ENCODE results near the gene NAXD.

NAXD gene

DNA sequence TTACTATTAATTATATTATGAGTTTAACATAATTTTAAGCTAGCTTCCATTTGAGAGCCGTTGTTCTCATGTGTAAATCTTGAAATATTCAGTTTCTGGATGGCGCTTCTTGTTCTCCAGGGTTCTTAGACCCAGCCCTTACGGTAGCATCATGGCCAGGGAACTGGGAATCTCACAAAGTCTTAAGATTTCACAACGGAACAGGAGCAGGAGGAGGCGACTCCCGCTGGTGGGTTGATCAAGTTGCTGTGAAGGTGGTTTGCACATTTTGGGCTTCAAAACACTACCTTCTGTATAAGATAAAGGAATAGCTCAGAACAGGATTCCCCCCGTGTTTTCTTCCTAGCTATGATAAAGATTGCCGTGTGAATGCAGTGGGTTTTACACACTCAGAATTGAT, 2.8 kb downstream of the NAXD start:
- Histone ChIP-seq H3K4me3 (ENCODE audit: low read depth, low read length) (no peak overlapping the region), H3K4me1 (ENCODE audit: control insufficient read depth, insufficient read depth, low read length, unreplicated experiment) (peaks cover 15% of the 10 kb centered on the region), H2AFZ (ENCODE audit: low read length, unreplicated experiment) (no peak overlapping the region), H3K36me3 (ENCODE audit: insufficient read depth, low read length) (peaks cover 6% of the 10 kb centered on the region; the same call in 1 of the 2 replicates), H3K27ac (ENCODE audit: low read depth, low read length) (no peak overlapping the region), H3K27me3 (ENCODE audit: insufficient read depth, low read length) (no peaks in the 10 kb centered on the region), H3K79me2 (ENCODE audit: control insufficient read depth, insufficient read depth, low read length, unreplicated experiment) (peaks cover 75% of the 10 kb centered on the region)

DNA sequence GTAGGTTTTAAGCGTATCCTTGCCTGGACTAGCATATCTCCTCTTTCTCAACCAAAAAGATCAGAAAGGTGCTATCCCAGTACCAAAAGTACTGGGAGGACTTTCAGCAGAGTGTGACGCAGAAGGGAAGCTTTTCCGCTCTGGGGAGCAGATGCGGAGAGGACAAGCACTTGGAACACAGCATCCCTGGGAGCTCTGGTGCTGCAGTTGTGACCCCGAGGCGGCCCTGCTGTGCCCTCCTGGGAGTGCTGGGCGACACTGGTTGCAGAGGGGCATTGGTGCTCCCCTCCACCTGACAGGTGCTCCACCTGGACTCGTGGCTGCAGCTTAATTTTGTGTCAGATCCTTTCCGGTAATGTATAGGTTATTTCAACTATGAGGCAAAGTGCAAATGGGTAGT, 3.4 kb downstream of the NAXD start:
- peaks cover 15% of the 10 kb centered on the region for H3K4me1 ChIP-seq (ENCODE audit: control insufficient read depth, insufficient read depth, low read length, unreplicated experiment)
- H2AFZ ChIP-seq (ENCODE audit: low read length, unreplicated experiment): no peak overlapping the region
- H3K27me3 ChIP-seq (ENCODE audit: insufficient read depth, low read length): no peaks in the 10 kb centered on the region
- no peak overlapping the region for H3K4me3 ChIP-seq (ENCODE audit: low read depth, low read length)
- peaks cover 6% of the 10 kb centered on the region; the same call in 1 of the 2 replicates for H3K36me3 ChIP-seq (ENCODE audit: insufficient read depth, low read length)
- H3K79me2 ChIP-seq (ENCODE audit: control insufficient read depth, insufficient read depth, low read length, unreplicated experiment): peaks cover 80% of the 10 kb centered on the region
- no peak overlapping the region for H3K27ac ChIP-seq (ENCODE audit: low read depth, low read length)

DNA sequence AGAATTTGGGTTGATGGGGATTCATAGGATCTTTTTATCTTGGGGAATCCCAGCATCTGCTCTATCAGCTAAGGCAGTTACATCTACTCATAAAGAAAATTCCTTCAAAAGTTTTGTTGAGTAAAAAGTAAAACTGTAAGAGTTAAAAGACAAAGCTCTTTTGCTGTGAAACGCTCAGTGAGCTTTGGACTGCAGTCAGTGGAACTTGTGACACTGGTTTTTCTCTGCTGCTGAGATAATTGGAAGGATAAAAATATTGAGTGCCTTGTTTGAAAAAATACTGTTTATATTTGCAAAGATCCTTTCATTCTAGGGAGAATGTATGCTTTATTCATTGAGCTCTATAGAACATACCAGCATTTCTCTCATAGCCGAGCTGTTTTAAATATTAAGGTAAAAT, 5.3 kb downstream of the NAXD start:
- H3K36me3 ChIP-seq (ENCODE audit: insufficient read depth, low read length): peaks cover 8% of the 10 kb centered on the region; the same call in 1 of the 2 replicates
- H3K27ac ChIP-seq (ENCODE audit: low read depth, low read length): no peak overlapping the region
- no peaks in the 10 kb centered on the region for H3K27me3 ChIP-seq (ENCODE audit: insufficient read depth, low read length)
- peaks cover 88% of the 10 kb centered on the region for H3K79me2 ChIP-seq (ENCODE audit: control insufficient read depth, insufficient read depth, low read length, unreplicated experiment)
- no peak overlapping the region for H2AFZ ChIP-seq (ENCODE audit: low read length, unreplicated experiment)
- H3K4me1 ChIP-seq (ENCODE audit: control insufficient read depth, insufficient read depth, low read length, unreplicated experiment): peaks cover 15% of the 10 kb centered on the region
- H3K4me3 ChIP-seq (ENCODE audit: low read depth, low read length): no peak overlapping the region

DNA sequence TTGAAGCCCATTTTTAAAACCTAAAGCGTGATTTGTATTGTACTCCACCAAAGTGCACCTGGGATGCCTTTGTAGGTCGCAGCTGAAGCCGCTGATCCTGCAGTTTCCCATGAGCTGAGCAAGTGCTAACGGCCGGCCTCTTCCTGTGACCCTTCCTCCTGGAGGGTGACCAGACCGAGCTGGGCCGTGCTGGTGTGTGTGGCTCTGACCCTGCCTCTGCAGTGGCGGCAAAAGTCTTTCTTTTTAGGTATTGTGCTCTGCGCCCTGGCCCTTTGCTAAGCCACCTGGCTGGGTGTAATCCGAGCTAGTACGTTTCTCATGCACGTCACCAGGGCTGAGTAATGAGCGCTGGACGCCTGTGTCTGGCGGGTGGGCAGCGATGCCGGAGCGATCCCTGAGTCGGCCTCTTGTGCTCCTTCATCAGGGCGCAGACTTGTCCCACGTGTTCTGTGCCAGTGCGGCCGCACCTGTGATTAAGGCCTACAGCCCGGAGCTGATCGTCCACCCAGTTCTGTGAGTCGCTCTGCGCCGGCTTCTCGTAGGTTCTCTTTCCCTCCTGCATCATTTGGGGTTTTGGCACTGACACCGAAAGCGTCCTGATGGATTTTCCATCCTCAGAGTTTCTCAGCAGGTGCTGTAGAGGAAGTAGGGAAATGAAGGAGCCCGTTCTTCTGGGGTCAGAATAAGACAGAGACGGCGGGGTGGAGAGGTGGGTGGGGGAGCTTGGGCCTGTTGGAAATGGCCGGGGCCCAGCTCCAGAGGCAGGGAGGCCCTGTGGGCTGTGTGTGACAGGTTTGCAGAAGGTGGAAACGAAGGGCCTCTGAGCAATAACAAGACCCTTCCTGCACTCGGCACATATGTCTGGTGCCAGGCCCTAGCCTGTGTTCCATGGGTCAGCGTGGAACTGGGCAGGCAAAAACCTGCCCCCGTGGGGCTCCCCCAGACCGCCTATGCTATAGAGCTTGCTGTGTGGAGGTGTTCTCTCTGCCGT, 9.7 kb downstream of the NAXD start:
- H3K36me3 ChIP-seq (ENCODE audit: insufficient read depth, low read length): peaks cover 8% of the 10 kb centered on the region; the same call in 1 of the 2 replicates
- no peak overlapping the region for H3K4me3 ChIP-seq (ENCODE audit: low read depth, low read length)
- H3K27ac ChIP-seq (ENCODE audit: low read depth, low read length): no peak overlapping the region
- peaks cover 68% of the 10 kb centered on the region for H3K79me2 ChIP-seq (ENCODE audit: control insufficient read depth, insufficient read depth, low read length, unreplicated experiment)
- no peaks in the 10 kb centered on the region for H3K4me1 ChIP-seq (ENCODE audit: control insufficient read depth, insufficient read depth, low read length, unreplicated experiment)
- no peaks in the 10 kb centered on the region for H3K27me3 ChIP-seq (ENCODE audit: insufficient read depth, low read length)
- no peak overlapping the region for H2AFZ ChIP-seq (ENCODE audit: low read length, unreplicated experiment)

DNA sequence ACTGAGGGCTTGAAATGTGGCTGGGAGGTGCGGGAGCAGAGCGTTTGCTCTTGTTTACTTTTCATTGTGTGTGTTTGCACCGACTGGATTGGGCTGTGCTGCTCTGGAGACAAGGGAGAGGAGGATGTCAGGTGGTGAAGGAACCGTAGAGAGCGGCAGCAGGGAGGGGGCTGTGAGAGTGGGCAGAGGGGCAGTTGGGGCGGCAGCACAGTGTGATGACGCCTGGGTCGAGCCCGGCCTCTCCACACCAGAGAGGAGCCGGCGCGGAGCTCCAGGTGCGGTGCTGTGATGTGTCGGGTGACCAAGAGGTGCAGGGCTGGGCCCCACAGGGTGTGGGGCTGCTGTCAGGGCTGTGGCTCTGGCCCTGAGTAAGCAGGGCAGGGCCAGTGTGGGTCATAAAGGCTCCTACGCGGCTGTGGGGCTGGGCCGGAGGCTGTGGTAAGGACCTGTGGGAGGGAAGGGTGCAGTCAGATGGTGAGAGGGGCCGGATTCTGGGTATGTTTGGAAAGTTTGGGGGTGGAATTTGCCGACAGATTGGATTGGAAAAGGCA, 10.5 kb downstream of the NAXD start:
- H2AFZ ChIP-seq (ENCODE audit: low read length, unreplicated experiment): no peak overlapping the region
- H3K4me3 ChIP-seq (ENCODE audit: low read depth, low read length): no peak overlapping the region
- peaks cover 69% of the 10 kb centered on the region for H3K79me2 ChIP-seq (ENCODE audit: control insufficient read depth, insufficient read depth, low read length, unreplicated experiment)
- peaks cover 9% of the 10 kb centered on the region; the same call in 1 of the 2 replicates for H3K36me3 ChIP-seq (ENCODE audit: insufficient read depth, low read length)
- no peaks in the 10 kb centered on the region for H3K4me1 ChIP-seq (ENCODE audit: control insufficient read depth, insufficient read depth, low read length, unreplicated experiment)
- H3K27me3 ChIP-seq (ENCODE audit: insufficient read depth, low read length): no peaks in the 10 kb centered on the region
- H3K27ac ChIP-seq (ENCODE audit: low read depth, low read length): no peak overlapping the region

DNA sequence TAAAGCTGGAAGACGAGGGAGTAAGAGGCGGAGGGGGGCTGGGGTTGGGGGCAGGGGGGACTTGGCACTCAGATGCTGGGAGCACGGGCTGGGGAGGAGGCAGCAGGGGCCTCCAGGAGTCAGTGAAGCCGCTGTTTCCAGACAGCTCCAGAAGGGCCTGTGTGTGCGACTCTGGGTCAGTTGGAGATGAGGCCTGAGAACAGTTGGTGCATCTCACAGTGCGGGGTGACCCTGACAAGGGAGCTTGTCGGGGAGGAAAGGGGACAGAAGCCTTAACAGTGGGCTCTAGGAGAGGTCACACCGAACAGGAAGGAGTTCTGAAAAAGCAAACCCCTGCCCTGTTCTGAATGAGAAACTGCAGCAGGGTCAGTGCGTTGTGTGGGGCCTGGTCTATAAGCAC, 11.2 kb downstream of the NAXD start:
- no peak overlapping the region for H3K4me3 ChIP-seq (ENCODE audit: low read depth, low read length)
- H3K79me2 ChIP-seq (ENCODE audit: control insufficient read depth, insufficient read depth, low read length, unreplicated experiment): peaks cover 69% of the 10 kb centered on the region
- H3K27me3 ChIP-seq (ENCODE audit: insufficient read depth, low read length): no peaks in the 10 kb centered on the region
- H2AFZ ChIP-seq (ENCODE audit: low read length, unreplicated experiment): no peak overlapping the region
- H3K4me1 ChIP-seq (ENCODE audit: control insufficient read depth, insufficient read depth, low read length, unreplicated experiment): no peaks in the 10 kb centered on the region
- H3K27ac ChIP-seq (ENCODE audit: low read depth, low read length): no peak overlapping the region
- peaks cover 16% of the 10 kb centered on the region for H3K36me3 ChIP-seq (ENCODE audit: insufficient read depth, low read length)

DNA sequence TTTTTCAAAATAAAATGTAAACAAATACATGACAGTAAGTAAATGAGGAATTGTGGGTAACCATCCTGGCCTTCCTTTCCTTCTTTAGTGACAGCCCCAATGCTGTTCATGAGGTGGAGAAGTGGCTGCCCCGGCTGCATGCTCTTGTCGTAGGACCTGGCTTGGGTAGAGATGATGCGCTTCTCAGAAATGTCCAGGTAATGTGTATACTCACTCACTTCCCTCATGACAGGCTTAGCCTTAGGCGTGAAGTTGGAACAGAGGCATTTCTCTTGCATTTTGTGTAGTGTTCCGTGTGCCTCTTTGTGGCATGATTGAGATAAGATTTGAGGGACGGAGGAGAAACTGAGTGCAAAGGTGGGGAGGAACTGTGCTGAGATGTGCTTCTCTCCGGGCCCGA, 12.0 kb downstream of the NAXD start:
- no peaks in the 10 kb centered on the region for H3K27me3 ChIP-seq (ENCODE audit: insufficient read depth, low read length)
- H2AFZ ChIP-seq (ENCODE audit: low read length, unreplicated experiment): no peak overlapping the region
- H3K4me1 ChIP-seq (ENCODE audit: control insufficient read depth, insufficient read depth, low read length, unreplicated experiment): no peaks in the 10 kb centered on the region
- H3K79me2 ChIP-seq (ENCODE audit: control insufficient read depth, insufficient read depth, low read length, unreplicated experiment): peaks cover 62% of the 10 kb centered on the region
- peaks cover 15% of the 10 kb centered on the region for H3K36me3 ChIP-seq (ENCODE audit: insufficient read depth, low read length)
- H3K4me3 ChIP-seq (ENCODE audit: low read depth, low read length): no peak overlapping the region
- H3K27ac ChIP-seq (ENCODE audit: low read depth, low read length): no peak overlapping the region

DNA sequence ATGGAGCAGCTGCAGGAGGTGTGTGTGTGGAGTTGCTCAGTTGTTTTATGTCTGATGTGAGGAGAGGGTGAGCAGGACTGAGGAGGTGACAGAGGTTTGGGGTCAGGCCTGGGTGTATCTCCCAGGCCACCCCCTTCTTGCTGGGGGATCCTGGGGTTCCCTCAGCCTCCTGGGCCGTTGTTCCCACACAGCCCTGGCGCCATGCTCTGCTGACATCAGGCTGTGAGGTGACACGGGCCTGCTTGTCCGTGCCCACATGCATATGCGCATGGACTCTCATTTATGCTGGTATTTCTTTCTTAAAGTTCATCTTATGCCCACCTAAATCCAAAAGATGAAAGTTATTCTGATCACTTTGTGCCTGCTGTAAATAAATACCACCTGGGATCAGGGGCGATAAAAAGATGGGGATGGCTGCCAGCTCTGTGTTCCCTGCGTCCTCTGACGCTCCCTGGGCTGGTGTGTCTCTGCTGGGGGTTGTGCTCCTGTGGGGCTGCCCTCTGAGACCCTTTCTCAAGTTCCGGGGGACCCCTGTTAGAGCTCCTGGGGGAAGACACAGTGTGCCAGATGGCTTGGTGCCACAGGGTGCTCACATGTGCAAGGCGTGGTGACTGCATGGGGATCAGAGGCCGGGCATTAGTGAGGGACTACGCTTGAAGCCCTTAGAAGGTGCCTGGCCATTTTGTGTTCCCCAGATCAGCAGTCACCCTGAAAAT, 12.6 kb downstream of the NAXD start:
- H3K27me3 ChIP-seq (ENCODE audit: insufficient read depth, low read length): no peaks in the 10 kb centered on the region
- peaks cover 13% of the 10 kb centered on the region; the same call in 1 of the 2 replicates for H3K36me3 ChIP-seq (ENCODE audit: insufficient read depth, low read length)
- H3K79me2 ChIP-seq (ENCODE audit: control insufficient read depth, insufficient read depth, low read length, unreplicated experiment): peaks cover 57% of the 10 kb centered on the region

DNA sequence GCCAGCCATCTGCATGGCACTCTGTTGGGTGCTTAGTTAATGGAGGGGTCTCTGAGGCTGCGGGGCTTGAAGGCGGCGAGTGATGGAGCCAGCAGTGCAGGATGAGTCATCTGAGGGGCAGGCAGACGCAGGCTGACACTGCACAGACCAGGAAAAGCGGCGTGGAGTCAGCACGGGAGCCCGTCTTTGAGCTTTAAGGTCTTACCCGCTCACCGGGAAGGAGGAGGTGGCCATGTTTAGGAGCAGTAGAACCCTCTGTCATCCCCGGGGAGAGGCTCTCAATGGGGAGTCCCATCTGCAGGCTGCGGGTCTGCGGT, 13.1 kb downstream of the NAXD start:
- Histone ChIP-seq H3K4me3 (ENCODE audit: low read depth, low read length) (no peak overlapping the region), H3K4me1 (ENCODE audit: control insufficient read depth, insufficient read depth, low read length, unreplicated experiment) (no peaks in the 10 kb centered on the region), H3K79me2 (ENCODE audit: control insufficient read depth, insufficient read depth, low read length, unreplicated experiment) (peaks cover 51% of the 10 kb centered on the region), H3K27ac (ENCODE audit: low read depth, low read length) (no peak overlapping the region), H2AFZ (ENCODE audit: low read length, unreplicated experiment) (no peak overlapping the region), H3K27me3 (ENCODE audit: insufficient read depth, low read length) (no peaks in the 10 kb centered on the region), H3K36me3 (ENCODE audit: insufficient read depth, low read length) (peaks cover 13% of the 10 kb centered on the region; the same call in 1 of the 2 replicates)

More for the DNA sequence above, 12.6 kb downstream of the NAXD start:
- Histone ChIP-seq H2AFZ (ENCODE audit: low read length, unreplicated experiment) (no peak overlapping the region), H3K4me1 (ENCODE audit: control insufficient read depth, insufficient read depth, low read length, unreplicated experiment) (no peaks in the 10 kb centered on the region), H3K4me3 (ENCODE audit: low read depth, low read length) (no peak overlapping the region), H3K27ac (ENCODE audit: low read depth, low read length) (no peak overlapping the region)

DNA sequence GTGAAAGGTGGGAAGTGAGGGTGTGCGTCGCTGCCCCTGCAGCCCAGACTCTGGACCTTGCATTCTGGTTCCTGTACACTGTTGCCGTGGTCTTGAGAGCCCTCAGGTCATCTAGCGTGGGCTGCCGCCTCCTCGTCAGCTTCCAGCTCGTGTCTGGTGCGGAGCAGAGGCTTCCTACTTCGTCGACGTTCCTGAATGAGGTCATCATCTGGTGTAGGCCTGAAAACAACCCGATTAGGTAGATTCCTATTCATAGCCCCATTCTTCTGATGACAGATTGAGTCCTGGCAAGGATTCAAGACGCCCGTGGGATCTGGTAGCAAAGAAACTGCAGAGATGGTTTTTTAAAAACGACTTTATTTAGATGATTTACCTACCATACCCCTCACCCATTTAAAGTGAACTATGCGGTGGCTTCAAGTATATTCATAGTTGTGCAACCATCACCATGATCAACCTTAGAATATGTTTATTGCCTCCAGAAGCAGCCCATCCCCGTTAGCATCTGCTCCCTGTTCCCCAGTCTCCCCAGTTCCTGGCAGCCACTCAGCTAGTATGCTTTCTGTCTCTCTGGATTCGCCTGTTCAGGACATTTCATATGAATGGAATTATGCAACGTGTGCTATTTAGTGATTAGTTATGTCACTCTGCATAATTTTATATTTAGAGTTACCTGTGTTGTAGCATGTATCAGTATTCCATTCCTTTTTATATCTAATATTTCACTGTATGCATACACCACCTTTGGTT, 13.8 kb downstream of the NAXD start:
- peaks cover 47% of the 10 kb centered on the region for H3K79me2 ChIP-seq (ENCODE audit: control insufficient read depth, insufficient read depth, low read length, unreplicated experiment)
- peaks cover 13% of the 10 kb centered on the region; the same call in 1 of the 2 replicates for H3K36me3 ChIP-seq (ENCODE audit: insufficient read depth, low read length)
- no peak overlapping the region for H3K4me3 ChIP-seq (ENCODE audit: low read depth, low read length)
- H3K27ac ChIP-seq (ENCODE audit: low read depth, low read length): no peak overlapping the region
- H3K4me1 ChIP-seq (ENCODE audit: control insufficient read depth, insufficient read depth, low read length, unreplicated experiment): peaks cover 6% of the 10 kb centered on the region
- no peak overlapping the region for H2AFZ ChIP-seq (ENCODE audit: low read length, unreplicated experiment)
- H3K27me3 ChIP-seq (ENCODE audit: insufficient read depth, low read length): no peaks in the 10 kb centered on the region

All from ACC112 (cell line).